LNCAP (cell line): ENCODE results near the gene CHP2.
A peak's percentile ranks its signal among the peaks of the same experiment; 100 is the strongest.

Experiments
- CTCF ChIP-seq: fragments of 450-650 bp; IDR thresholded peaks from 2 replicates; pipeline ENCODE4 v1.5.1; 2017; ENCODE audit warnings: mild to moderate bottlenecking

The CHP2 gene

GRCh38 chr16:23716484-23716883, 38.3 kb upstream of the CHP2 start:
- no peak for TF ChIP-seq CTCF

GRCh38 chr16:23724096-23724784, 30.6 kb upstream of the CHP2 start:
- TF ChIP-seq CTCF: no peak

- no peak for TF ChIP-seq CTCF
Observed at GRCh38 chr16:23724785-23725131, 30.1 kb upstream of the CHP2 start.

GRCh38 chr16:23726710-23727109, 28.1 kb upstream of the CHP2 start:
- no peak for TF ChIP-seq CTCF

- TF ChIP-seq CTCF: peak; percentile 28; the same call in 1 of the 2 replicates
Observed at GRCh38 chr16:23728112-23728477, 26.7 kb upstream of the CHP2 start.

- TF ChIP-seq CTCF: no peak
Observed at GRCh38 chr16:23729503-23730424, 25.1 kb upstream of the CHP2 start.

- no peak for TF ChIP-seq CTCF
Observed at GRCh38 chr16:23734176-23734893, 20.5 kb upstream of the CHP2 start.
